ENCODE data around the gene SNCA. TPM values are rescaled to one million over a fixed set of nuclear protein-coding genes. Genes with fewer than 3 reads are reported as not detected.

Gene SNCA
- total and polyA plus RNA-seq, 2 donors (not counting 1 experiment from before 2014, with no cell fraction given), result 0.95 to 6.8 TPM

DNA sequence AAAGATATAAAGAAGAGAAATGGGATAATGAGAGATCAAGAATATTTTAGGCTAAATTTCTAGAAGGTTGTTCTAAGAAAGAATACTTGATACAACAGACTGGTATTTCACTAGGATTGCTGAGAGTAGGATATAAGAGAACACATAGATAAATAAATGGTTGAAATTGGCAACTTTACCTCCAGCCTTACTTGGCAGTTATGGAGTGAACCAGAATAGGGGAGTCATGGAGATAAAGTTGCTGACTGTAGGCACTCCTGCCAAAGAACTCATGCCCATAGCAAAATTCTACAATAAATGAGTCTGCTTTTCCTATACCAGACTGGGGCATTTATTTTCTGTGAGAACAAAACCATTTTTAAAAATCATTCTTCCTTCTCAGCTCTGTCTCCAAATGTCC, 31.3 kb upstream of the SNCA start:
- DNase-seq (ENCODE audit: low read depth in 2 of 2), result no peak
- H3K79me2 ChIP-seq (ENCODE audit: control insufficient read depth, insufficient read depth, low read length), result no peaks in the 10 kb centered on the region
- H3K9me3 ChIP-seq (ENCODE audit: control insufficient read depth, insufficient read depth, low read depth, low read length), result no peaks in the 10 kb centered on the region
- H3K27ac ChIP-seq (ENCODE audit: insufficient read depth, low read length), result no peak overlapping the region
- no peaks in the 10 kb centered on the region for H3K27me3 ChIP-seq (ENCODE audit: control insufficient read depth, insufficient read depth, low read length)
- H3K36me3 ChIP-seq (ENCODE audit: control insufficient read depth, insufficient read depth, low read length), result no peaks in the 10 kb centered on the region
- TF ChIP-seq, protein P1, sequence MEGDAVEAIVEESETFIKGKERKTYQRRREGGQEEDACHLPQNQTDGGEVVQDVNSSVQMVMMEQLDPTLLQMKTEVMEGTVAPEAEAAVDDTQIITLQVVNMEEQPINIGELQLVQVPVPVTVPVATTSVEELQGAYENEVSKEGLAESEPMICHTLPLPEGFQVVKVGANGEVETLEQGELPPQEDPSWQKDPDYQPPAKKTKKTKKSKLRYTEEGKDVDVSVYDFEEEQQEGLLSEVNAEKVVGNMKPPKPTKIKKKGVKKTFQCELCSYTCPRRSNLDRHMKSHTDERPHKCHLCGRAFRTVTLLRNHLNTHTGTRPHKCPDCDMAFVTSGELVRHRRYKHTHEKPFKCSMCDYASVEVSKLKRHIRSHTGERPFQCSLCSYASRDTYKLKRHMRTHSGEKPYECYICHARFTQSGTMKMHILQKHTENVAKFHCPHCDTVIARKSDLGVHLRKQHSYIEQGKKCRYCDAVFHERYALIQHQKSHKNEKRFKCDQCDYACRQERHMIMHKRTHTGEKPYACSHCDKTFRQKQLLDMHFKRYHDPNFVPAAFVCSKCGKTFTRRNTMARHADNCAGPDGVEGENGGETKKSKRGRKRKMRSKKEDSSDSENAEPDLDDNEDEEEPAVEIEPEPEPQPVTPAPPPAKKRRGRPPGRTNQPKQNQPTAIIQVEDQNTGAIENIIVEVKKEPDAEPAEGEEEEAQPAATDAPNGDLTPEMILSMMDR (conservative IDR thresholded peaks at IDR 0.05 in 1 of 2, IDR thresholded peaks at IDR 0.05 in 1 of 2; ENCODE audit: low read depth in 1 of 2, low read length in 2 of 2), result no peak
- no peak for TF ChIP-seq EZH2 (IDR thresholded peaks at IDR 0.05; ENCODE audit: low read length, missing control alignments)
- no peak overlapping the region for H3K9ac ChIP-seq (ENCODE audit: insufficient read depth, low read length)
- H3K4me3 ChIP-seq (replicated peaks in 1 of 4; ENCODE audit: control extremely low read depth in 1 of 4, insufficient read depth in 1 of 4, low read depth in 3 of 4, low read length in 4 of 4), result no peak overlapping the region
- no peaks in the 10 kb centered on the region for H3K4me1 ChIP-seq (ENCODE audit: control insufficient read depth, extremely low read depth, insufficient read depth, low read length)
- no peak overlapping the region for H2AFZ ChIP-seq (ENCODE audit: low read length)
- no peak overlapping the region for H3K4me2 ChIP-seq (ENCODE audit: extremely low read depth, insufficient read depth, low read length)
- H4K20me1 ChIP-seq (ENCODE audit: control insufficient read depth, extremely low read depth, insufficient read depth, low read length), result no peaks in the 10 kb centered on the region

- no peak for TF ChIP-seq EZH2 (IDR thresholded peaks at IDR 0.05; ENCODE audit: low read length, missing control alignments)
- TF ChIP-seq, protein P1 (conservative IDR thresholded peaks at IDR 0.05 in 1 of 2, IDR thresholded peaks at IDR 0.05 in 1 of 2; ENCODE audit: low read depth in 1 of 2, low read length in 2 of 2), result no peak
- no peaks in the 10 kb centered on the region for H4K20me1 ChIP-seq (ENCODE audit: control insufficient read depth, extremely low read depth, insufficient read depth, low read length)
- no peak overlapping the region for H3K4me3 ChIP-seq (replicated peaks in 1 of 4; ENCODE audit: control extremely low read depth in 1 of 4, insufficient read depth in 1 of 4, low read depth in 3 of 4, low read length in 4 of 4)
- no peaks in the 10 kb centered on the region for H3K4me1 ChIP-seq (ENCODE audit: control insufficient read depth, extremely low read depth, insufficient read depth, low read length)
- no peak overlapping the region for H3K9ac ChIP-seq (ENCODE audit: insufficient read depth, low read length)
- H3K36me3 ChIP-seq (ENCODE audit: control insufficient read depth, insufficient read depth, low read length), result no peaks in the 10 kb centered on the region
- H3K79me2 ChIP-seq (ENCODE audit: control insufficient read depth, insufficient read depth, low read length), result no peaks in the 10 kb centered on the region
- no peak overlapping the region for H2AFZ ChIP-seq (ENCODE audit: low read length)
- H3K4me2 ChIP-seq (ENCODE audit: extremely low read depth, insufficient read depth, low read length), result no peak overlapping the region
- H3K27me3 ChIP-seq (ENCODE audit: control insufficient read depth, insufficient read depth, low read length), result no peaks in the 10 kb centered on the region
- DNase-seq (ENCODE audit: low read depth in 2 of 2), result no peak
- no peaks in the 10 kb centered on the region for H3K9me3 ChIP-seq (ENCODE audit: control insufficient read depth, insufficient read depth, low read depth, low read length)
- no peak overlapping the region for H3K27ac ChIP-seq (ENCODE audit: insufficient read depth, low read length)
Observed at GRCh38 chr4:89863533-89863932, 26.6 kb upstream of the SNCA start.

- DNase-seq (ENCODE audit: low read depth in 2 of 2), result no peak
- Histone ChIP-seq H3K27ac (ENCODE audit: insufficient read depth, low read length) (no peak overlapping the region), H3K4me2 (ENCODE audit: extremely low read depth, insufficient read depth, low read length) (no peak overlapping the region), H3K4me1 (ENCODE audit: control insufficient read depth, extremely low read depth, insufficient read depth, low read length) (no peaks in the 10 kb centered on the region), H2AFZ (ENCODE audit: low read length) (no peak overlapping the region), H4K20me1 (ENCODE audit: control insufficient read depth, extremely low read depth, insufficient read depth, low read length) (no peaks in the 10 kb centered on the region), H3K27me3 (ENCODE audit: control insufficient read depth, insufficient read depth, low read length) (no peaks in the 10 kb centered on the region), H3K36me3 (ENCODE audit: control insufficient read depth, insufficient read depth, low read length) (no peaks in the 10 kb centered on the region), H3K9ac (ENCODE audit: insufficient read depth, low read length) (no peak overlapping the region), H3K4me3 (replicated peaks in 1 of 4; ENCODE audit: control extremely low read depth in 1 of 4, insufficient read depth in 1 of 4, low read depth in 3 of 4, low read length in 4 of 4) (no peak overlapping the region), H3K9me3 (ENCODE audit: control insufficient read depth, insufficient read depth, low read depth, low read length) (no peaks in the 10 kb centered on the region), H3K79me2 (ENCODE audit: control insufficient read depth, insufficient read depth, low read length) (no peaks in the 10 kb centered on the region)
- TF ChIP-seq, protein P1 (conservative IDR thresholded peaks at IDR 0.05 in 1 of 2, IDR thresholded peaks at IDR 0.05 in 1 of 2; ENCODE audit: low read depth in 1 of 2, low read length in 2 of 2), result no peak
- no peak for TF ChIP-seq EZH2 (IDR thresholded peaks at IDR 0.05; ENCODE audit: low read length, missing control alignments)
Observed at GRCh38 chr4:89860971-89861370, 24.0 kb upstream of the SNCA start.

Measured in fibroblast of lung (primary cell).